ENCODE data around the gene EHMT1.

DNA sequence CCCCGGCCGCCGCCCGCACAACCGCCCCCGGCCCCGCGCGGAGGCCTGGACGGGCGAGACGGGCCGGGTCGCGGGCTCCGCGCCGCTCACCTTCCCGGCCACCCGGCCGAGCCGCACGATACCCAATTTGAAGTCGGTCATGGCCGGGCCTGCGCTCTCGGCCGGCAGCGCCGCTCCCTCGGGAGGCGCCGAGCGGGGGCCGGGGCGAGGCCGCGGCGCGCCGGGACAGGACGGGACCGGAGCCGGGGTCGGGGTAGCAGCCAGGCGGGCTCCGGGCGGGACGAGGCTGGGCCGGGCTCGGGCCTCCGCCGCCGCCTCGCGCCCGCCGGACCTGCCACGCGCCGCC, 28.7 kb upstream of the EHMT1 start:
- TF ChIP-seq, protein P1, sequence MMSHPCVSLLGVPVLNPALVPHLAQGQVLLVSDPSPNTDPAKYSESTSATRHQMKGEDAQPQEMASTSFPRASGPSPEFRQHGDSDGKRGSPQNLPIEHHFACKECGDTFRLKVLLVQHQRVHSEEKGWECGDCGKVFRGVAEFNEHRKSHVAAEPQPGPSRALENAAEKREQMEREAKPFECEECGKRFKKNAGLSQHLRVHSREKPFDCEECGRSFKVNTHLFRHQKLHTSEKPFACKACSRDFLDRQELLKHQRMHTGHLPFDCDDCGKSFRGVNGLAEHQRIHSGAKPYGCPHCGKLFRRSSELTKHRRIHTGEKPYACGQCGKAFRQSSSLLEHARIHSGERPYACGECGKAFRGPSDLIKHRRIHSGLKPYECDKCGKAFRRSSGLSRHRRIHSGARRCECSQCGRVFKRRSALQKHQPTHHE (CRISPR knock-in tag; IDR thresholded peaks at IDR 0.05; ENCODE audit: borderline replicate concordance), result no peak
- TF ChIP-seq POLR2A (IDR thresholded peaks at IDR 0.05; ENCODE audit: insufficient read depth in 1 of 2, low read depth in 2 of 2, low read length in 2 of 2) (no peak), ZNF75D (CRISPR knock-in tag; IDR thresholded peaks at IDR 0.05; ENCODE audit: borderline replicate concordance) (no peak), NR2F1 (CRISPR knock-in tag; IDR thresholded peaks at IDR 0.05) (no peak), EP300 (IDR thresholded peaks at IDR 0.05; ENCODE audit: low read depth in 2 of 2, low read length in 2 of 2) (no peak), EP300 (CRISPR knock-in tag; IDR thresholded peaks at IDR 0.05; ENCODE audit: borderline replicate concordance) (no peak), MYC (CRISPR knock-in tag; IDR thresholded peaks at IDR 0.05; ENCODE audit: borderline replicate concordance) (no peak), EZH2 (conservative IDR thresholded peaks at IDR 0.05; ENCODE audit: low read depth, low read length) (no peak), PHB2 (IDR thresholded peaks at IDR 0.05; ENCODE audit: partially characterized antibody) (no peak), MIER2 (CRISPR knock-in tag; IDR thresholded peaks at IDR 0.05) (no peak)
- TF ChIP-seq, protein P2, sequence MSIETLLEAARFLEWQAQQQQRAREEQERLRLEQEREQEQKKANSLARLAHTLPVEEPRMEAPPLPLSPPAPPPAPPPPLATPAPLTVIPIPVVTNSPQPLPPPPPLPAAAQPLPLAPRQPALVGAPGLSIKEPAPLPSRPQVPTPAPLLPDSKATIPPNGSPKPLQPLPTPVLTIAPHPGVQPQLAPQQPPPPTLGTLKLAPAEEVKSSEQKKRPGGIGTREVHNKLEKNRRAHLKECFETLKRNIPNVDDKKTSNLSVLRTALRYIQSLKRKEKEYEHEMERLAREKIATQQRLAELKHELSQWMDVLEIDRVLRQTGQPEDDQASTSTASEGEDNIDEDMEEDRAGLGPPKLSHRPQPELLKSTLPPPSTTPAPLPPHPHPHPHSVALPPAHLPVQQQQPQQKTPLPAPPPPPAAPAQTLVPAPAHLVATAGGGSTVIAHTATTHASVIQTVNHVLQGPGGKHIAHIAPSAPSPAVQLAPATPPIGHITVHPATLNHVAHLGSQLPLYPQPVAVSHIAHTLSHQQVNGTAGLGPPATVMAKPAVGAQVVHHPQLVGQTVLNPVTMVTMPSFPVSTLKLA (IDR thresholded peaks at IDR 0.05), result no peak

Data from HepG2 (cell line).